Astrocyte of the cerebellum (primary cell): ENCODE measurements around the gene TRIOBP.
"Not testable (repeated sequence)": the region's sequence is repeated elsewhere in the genome, so short reads cannot be mapped to it uniquely, and the experiment has no call there.

ENCODE experiments used
- DNase-seq: peaks from one replicate; pipeline ENCODE4 v3.0.0-alpha.2; 2011; ENCODE audit warnings: low read depth
- H3K4me3 ChIP-seq: 2 replicates; pipeline ENCODE4 v1.5.1; 2011; ENCODE audit warnings: mild to moderate bottlenecking, low read depth, low read length, moderate library complexity
- CTCF ChIP-seq: IDR thresholded peaks from 2 replicates; pipeline ENCODE4 v1.5.1; 2012; ENCODE audit warnings: low read length, low read depth, moderate library complexity, mild to moderate bottlenecking; ENCODE audit errors: missing control alignments
- in situ Hi-C: cut with HindIII; loops from 2 replicates; pipeline ENCODE4 v1.10.0; 2017; ENCODE audit warnings: low sequenced_read_pairs

Gene TRIOBP

DNA sequence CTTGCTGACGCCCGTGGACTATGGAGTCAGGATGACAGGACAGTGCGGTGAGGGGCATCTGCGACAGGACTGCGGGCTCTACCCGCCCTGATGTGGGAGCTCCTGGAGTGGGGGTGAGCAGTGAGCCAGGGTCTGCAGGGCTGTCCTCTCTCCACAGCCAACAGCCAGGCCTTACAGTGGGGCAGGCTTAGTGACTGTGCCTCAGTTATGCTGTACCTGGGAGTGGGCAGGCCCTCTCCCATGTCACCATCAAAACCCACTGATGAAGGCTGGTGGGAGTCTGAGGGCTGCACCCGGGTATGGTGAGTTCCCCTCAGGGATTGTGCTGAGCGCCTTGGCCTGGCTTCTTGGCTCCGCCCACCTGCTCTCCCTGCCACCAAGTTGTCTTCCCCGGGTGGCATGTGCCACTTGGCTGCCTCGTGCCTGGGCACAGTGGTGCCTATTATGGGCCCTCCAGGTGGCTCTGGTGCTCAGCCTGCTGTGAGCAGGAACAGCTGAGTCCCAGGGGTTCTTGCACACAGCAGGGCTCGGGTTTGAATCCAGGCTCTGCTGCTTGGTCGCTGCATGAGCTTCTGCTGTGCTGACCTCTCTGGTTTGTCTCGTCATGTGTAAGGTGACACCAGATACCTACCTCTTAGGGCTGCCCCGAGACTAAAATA, 4.1 kb upstream of the TRIOBP start:
- H3K4me3 ChIP-seq, result no peak overlapping the region
- no peak for TF ChIP-seq CTCF
- in situ Hi-C loops, result no loop called here
- no peak for DNase-seq

- H3K4me3 ChIP-seq, DNase-seq, in situ Hi-C loops: not testable (repeated sequence)
These were observed 2.7 kb upstream of the TRIOBP start for GRCh38 chr22:37694131-37694530.

DNA sequence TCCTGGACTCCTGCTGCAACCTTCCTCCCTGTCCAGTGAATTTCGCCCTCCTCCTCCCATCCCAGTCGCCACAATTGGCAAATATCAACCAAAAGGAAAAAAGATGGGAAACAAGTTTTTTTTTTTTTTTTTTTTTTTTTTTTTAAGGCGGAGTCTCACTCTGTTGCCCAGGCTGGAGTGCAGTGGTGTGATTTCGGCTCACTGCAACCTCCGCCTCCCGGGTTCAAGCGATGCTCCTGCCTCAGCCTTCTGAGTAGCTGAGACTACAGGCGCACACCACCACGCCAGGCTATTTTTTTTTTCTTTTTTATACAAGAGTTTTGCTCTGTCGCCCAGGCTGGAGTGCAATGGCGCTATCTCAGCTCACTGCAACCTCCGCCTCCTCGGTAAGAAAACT, 590 bp upstream of the TRIOBP start:
- peak overlapping the region; percentile 30 for H3K4me3 ChIP-seq
- in situ Hi-C loops, DNase-seq: not testable (repeated sequence)

DNA sequence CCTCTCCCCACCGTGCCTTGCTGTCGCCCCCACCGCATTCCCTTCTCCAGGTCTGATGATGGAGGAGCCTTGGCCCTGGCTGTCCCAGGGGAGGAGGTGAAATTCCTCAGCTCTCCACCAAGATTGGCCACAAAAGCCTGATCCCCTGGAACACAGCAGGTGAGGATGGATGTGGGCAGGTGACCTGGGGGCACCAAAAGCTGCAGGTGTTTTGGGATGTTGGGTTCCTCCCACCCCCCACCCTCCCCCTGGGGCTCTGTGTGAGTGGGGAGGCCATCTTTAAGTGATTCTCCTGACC, 639 bp downstream of the TRIOBP start:
- no peak for TF ChIP-seq CTCF
- H3K4me3 ChIP-seq, result peak overlapping the region; percentile 30
- DNase-seq, result no peak
- in situ Hi-C loops, result no loop called here

GRCh38 chr22:37701141-37701786, 4.4 kb downstream of the TRIOBP start:
- TF ChIP-seq CTCF, result no peak
- in situ Hi-C loops, result no loop called here
- no peak for DNase-seq
- H3K4me3 ChIP-seq, result no peak overlapping the region

GRCh38 chr22:37703906-37704305, 7.1 kb downstream of the TRIOBP start:
- in situ Hi-C loops, result no loop called here
- DNase-seq, result no peak
- no peak overlapping the region for H3K4me3 ChIP-seq
- TF ChIP-seq CTCF, result no peak

GRCh38 chr22:37704645-37705044, 7.8 kb downstream of the TRIOBP start:
- no peak overlapping the region for H3K4me3 ChIP-seq
- no peak for TF ChIP-seq CTCF
- in situ Hi-C loops, result no loop called here
- DNase-seq, result no peak
